ENCODE measurements around the gene WDFY3. TPM values are rescaled to one million over a fixed set of nuclear protein-coding genes. Genes with fewer than 3 reads are reported as not detected.
A peak's percentile ranks its signal among the peaks of the same experiment; 100 is the strongest.

WDFY3 gene
- total and polyA plus RNA-seq, 12 donors = 9.5 to 284 (median 85.0) TPM

DNA sequence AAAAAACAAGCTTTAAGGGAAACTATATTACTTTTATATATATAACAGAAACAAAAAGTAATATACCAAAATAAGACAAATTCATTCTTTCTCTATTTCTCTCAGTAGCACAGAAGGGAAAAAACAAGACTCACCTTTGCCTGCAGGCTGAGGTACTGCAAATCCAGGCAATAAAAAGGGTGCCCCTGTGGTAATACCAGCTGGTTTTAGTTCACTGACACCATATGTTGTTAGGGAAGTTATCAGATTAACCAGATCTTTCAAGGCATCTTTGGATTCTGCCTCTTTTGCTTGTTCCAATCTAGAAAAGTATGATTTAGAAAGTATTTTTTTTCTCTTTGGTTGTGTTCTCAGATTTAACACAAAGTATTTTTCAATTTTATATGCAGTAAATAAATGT is 139.8 kb downstream of the WDFY3 start:
- no peaks in the 10 kb centered on the region for H3K27me3 ChIP-seq
- DNase-seq = no peak
- intact Hi-C loops (cut with DNase I) = no loop called here
- no peak overlapping the region for H3K4me3 ChIP-seq
- TF ChIP-seq, protein P1, sequence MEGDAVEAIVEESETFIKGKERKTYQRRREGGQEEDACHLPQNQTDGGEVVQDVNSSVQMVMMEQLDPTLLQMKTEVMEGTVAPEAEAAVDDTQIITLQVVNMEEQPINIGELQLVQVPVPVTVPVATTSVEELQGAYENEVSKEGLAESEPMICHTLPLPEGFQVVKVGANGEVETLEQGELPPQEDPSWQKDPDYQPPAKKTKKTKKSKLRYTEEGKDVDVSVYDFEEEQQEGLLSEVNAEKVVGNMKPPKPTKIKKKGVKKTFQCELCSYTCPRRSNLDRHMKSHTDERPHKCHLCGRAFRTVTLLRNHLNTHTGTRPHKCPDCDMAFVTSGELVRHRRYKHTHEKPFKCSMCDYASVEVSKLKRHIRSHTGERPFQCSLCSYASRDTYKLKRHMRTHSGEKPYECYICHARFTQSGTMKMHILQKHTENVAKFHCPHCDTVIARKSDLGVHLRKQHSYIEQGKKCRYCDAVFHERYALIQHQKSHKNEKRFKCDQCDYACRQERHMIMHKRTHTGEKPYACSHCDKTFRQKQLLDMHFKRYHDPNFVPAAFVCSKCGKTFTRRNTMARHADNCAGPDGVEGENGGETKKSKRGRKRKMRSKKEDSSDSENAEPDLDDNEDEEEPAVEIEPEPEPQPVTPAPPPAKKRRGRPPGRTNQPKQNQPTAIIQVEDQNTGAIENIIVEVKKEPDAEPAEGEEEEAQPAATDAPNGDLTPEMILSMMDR (IDR thresholded peaks at IDR 0.05) = no peak
- no peak for TF ChIP-seq POLR2A (IDR thresholded peaks at IDR 0.05)
- H3K27ac ChIP-seq = no peak overlapping the region
- no peaks in the 10 kb centered on the region for H3K4me1 ChIP-seq (replicated peaks in 1 of 2)
- H3K9me3 ChIP-seq (replicated peaks in 1 of 3) = no peaks in the 10 kb centered on the region
- peaks cover 0 to 9% of the 10 kb centered on the region in 2 donors for H3K36me3 ChIP-seq (replicated peaks in 1 of 2)

DNA sequence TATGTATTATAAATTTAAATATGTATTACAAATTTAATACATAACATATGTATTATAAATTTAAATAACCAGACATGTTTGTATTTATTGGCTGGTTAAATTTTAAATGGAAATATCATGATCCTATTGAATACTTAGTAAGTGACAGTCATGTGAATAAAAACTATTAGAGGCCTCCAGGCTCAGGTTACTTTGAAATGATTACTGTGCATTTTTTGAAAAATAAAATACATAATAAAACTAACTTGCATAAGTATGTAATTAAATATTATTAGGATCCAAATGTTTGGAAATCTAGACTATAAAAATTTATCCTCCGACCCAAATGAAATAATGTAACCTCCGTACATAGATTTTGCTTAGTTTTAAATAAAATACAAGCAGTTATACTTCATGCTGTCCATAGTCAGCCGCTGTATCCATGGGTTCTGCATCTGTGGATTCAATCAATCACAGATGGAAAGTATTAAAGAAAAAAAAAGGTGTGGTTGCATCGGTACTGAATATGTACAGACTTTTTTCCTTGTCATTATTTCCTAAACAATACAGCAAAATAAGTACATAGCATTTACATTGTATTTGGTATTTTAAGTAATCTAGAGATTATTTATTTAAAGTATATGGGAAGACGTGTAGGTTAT is 140.7 kb downstream of the WDFY3 start:
- WGBS, 4 donors = 93 to 97% (median 95%) methylated on average over 5 of the region's 5 CpGs
- intact Hi-C loops (cut with DNase I) = no loop called here
- TF ChIP-seq, protein P1 (IDR thresholded peaks at IDR 0.05) = no peak
- TF ChIP-seq POLR2A (IDR thresholded peaks at IDR 0.05) = no peak
- H3K36me3 ChIP-seq (replicated peaks in 1 of 2) = peaks cover 0 to 15% of the 10 kb centered on the region in 2 donors
- H3K4me3 ChIP-seq = no peak overlapping the region
- H3K27me3 ChIP-seq = no peaks in the 10 kb centered on the region
- no peak overlapping the region for H3K27ac ChIP-seq
- DNase-seq = no peak
- H3K4me1 ChIP-seq (replicated peaks in 1 of 2) = no peaks in the 10 kb centered on the region
- no peaks in the 10 kb centered on the region for H3K9me3 ChIP-seq (replicated peaks in 1 of 3)

DNA sequence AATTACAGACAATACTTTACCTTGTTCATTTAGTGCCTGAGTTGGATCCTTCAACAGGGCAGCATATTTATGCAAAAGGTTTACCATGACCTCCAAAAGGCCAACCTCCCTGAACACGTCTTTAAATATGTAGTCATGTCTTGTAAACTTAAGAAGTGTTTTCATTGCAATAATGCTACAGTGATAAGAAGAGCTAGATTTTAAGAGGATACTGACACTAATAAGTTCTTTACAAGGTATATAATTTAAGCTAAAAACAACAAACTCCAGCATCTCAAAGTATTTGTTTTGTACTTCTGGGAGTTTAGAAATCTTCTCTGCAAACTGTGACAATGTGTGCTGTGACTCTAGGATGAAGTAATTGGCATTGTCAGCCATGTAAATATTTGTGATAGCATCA is 145.4 kb downstream of the WDFY3 start:
- Histone ChIP-seq H3K27ac (no peak overlapping the region), H3K36me3 (replicated peaks in 1 of 2) (peaks cover 0 to 29% of the 10 kb centered on the region in 2 donors), H3K4me1 (replicated peaks in 1 of 2) (no peaks in the 10 kb centered on the region), H3K9me3 (replicated peaks in 1 of 3) (no peaks in the 10 kb centered on the region), H3K4me3 (no peak overlapping the region), H3K27me3 (no peaks in the 10 kb centered on the region)
- no peak for DNase-seq
- TF ChIP-seq, protein P1 (IDR thresholded peaks at IDR 0.05) = no peak
- TF ChIP-seq POLR2A (IDR thresholded peaks at IDR 0.05) = no peak
- WGBS, 4 donors = 73 to 76% (median 76%) methylated on average over 1 of the region's 1 CpG
- intact Hi-C loops (cut with DNase I) = no loop called here

DNA sequence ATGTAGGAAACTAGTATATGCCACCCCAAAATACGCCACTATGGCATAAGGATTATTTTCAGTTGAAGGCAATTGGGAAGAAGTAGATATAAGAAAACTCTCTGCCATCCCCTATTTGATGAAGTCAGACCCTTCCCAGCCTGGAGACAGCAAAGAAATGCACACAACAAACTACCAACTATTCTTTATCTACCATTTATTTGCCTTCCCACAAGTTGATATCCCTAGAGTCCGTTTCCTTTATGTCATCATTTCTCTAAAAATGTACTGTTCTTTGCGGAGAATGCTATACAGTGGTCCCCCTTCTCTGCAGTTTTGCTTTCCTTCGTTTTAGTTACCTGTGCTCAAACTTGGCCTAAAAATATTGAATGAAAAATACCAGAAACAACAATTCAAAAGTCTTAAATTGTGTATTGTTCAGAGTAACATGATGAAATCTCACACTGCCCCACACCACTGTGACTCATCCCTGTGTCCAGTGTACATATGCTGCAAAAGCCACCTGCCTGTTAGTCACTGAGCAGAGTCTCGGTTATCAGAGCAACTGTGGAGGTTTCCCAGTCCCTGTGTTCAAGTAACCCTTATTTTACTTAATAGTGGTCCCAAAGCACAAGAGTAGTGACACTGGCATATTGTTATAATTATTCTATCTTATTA is 152.3 kb downstream of the WDFY3 start:
- Histone ChIP-seq H3K27ac (peak overlapping the region in 3 of 5 donors; percentile 18 to 31 (median 29)), H3K9me3 (replicated peaks in 1 of 3) (no peaks in the 10 kb centered on the region), H3K36me3 (replicated peaks in 1 of 2) (peaks cover 0 to 20% of the 10 kb centered on the region in 2 donors), H3K4me1 (replicated peaks in 1 of 2) (peaks cover 0 to 12% of the 10 kb centered on the region in 2 donors), H3K4me3 (no peak overlapping the region), H3K27me3 (no peaks in the 10 kb centered on the region)
- 71 to 81% (median 78%) methylated on average over 5 of the region's 5 CpGs for WGBS, 4 donors
- TF ChIP-seq, protein P1 (IDR thresholded peaks at IDR 0.05) = no peak
- TF ChIP-seq POLR2A (IDR thresholded peaks at IDR 0.05) = peak in 1 of 2 donors; percentile 68
- intact Hi-C loops (cut with DNase I) = no loop called here
- peak; percentile 67 to 88 (median 85) for DNase-seq
